Measurements from ENCODE around the gene KIAA1671. TPM values are rescaled to one million over a fixed set of nuclear protein-coding genes. Genes with fewer than 3 reads are reported as not detected.

Gene KIAA1671
- total and polyA plus RNA-seq, 4 experiments from 2014 or later, result 0.04 to 10.2 (median 5.2) TPM

- no peaks in the 10 kb centered on the region for H3K4me1 ChIP-seq (ENCODE audit: insufficient read depth, low read length)
- no peak overlapping the region for H3K4me3 ChIP-seq (ENCODE audit: low read length in 2 of 2)
- no peaks in the 10 kb centered on the region for H3K36me3 Mint-ChIP-seq
- no peaks in the 10 kb centered on the region for H3K27me3 ChIP-seq (ENCODE audit: insufficient read depth, low read length)
- no peak overlapping the region for H3K27ac ChIP-seq (ENCODE audit: low read depth, low read length)
- no peak for DNase-seq
- no peak overlapping the region for H3K27ac Mint-ChIP-seq
- H3K27me3 Mint-ChIP-seq, result no peaks in the 10 kb centered on the region
- H3K9me3 Mint-ChIP-seq, result no peaks in the 10 kb centered on the region
- ChIA-PET POLR2A (ENCODE audit: partially characterized antibody) (no interaction called here), CTCF (ENCODE audit: partially characterized antibody) (interaction anchor here (0.6 kb wide), 1 partner anchor 41 kb away, joined by 4 read pairs; no protein-coding TSS in a partner anchor)
- H3K4me3 Mint-ChIP-seq, result no peak overlapping the region
- no peaks in the 10 kb centered on the region for H3K9me3 ChIP-seq (ENCODE audit: control insufficient read depth in 1 of 2, low read length in 2 of 2)
- peaks cover 0 to 1% (median 0%) of the 10 kb centered on the region in 4 donors for H3K4me1 Mint-ChIP-seq
- no peaks in the 10 kb centered on the region for H3K36me3 ChIP-seq (ENCODE audit: insufficient read depth, low read length)
- intact Hi-C loops (cut with micrococcal nuclease), result no loop called here
These were observed 146.0 kb downstream of the KIAA1671 start for GRCh38 chr22:25098445-25099081.

- POLR2A ChIA-PET (ENCODE audit: partially characterized antibody), result no interaction called here
- Histone ChIP-seq H3K4me3 (ENCODE audit: low read length in 2 of 2) (no peak overlapping the region), H3K9me3 (ENCODE audit: control insufficient read depth in 1 of 2, low read length in 2 of 2) (no peaks in the 10 kb centered on the region), H3K27me3 (ENCODE audit: insufficient read depth, low read length) (no peaks in the 10 kb centered on the region), H3K4me1 (ENCODE audit: insufficient read depth, low read length) (no peaks in the 10 kb centered on the region), H3K36me3 (ENCODE audit: insufficient read depth, low read length) (no peaks in the 10 kb centered on the region), H3K27ac (ENCODE audit: low read depth, low read length) (no peak overlapping the region)
- H3K27me3 Mint-ChIP-seq, result no peaks in the 10 kb centered on the region
- no peak overlapping the region for H3K4me3 Mint-ChIP-seq
- CTCF ChIA-PET (ENCODE audit: partially characterized antibody), result interaction anchor here (0.6 kb wide), 1 partner anchor 41 kb away, joined by 4 read pairs; no protein-coding TSS in a partner anchor
- intact Hi-C loops (cut with micrococcal nuclease), result no loop called here
- H3K27ac Mint-ChIP-seq, result no peak overlapping the region
- H3K9me3 Mint-ChIP-seq, result no peaks in the 10 kb centered on the region
- no peaks in the 10 kb centered on the region for H3K36me3 Mint-ChIP-seq
- peaks cover 0 to 1% (median 0%) of the 10 kb centered on the region in 4 donors for H3K4me1 Mint-ChIP-seq
- no peak for DNase-seq
These were observed 146.7 kb downstream of the KIAA1671 start for GRCh38 chr22:25099202-25099601.

- Histone ChIP-seq H3K27ac (ENCODE audit: low read depth, low read length) (no peak overlapping the region), H3K36me3 (ENCODE audit: insufficient read depth, low read length) (no peaks in the 10 kb centered on the region), H3K4me1 (ENCODE audit: insufficient read depth, low read length) (no peaks in the 10 kb centered on the region), H3K4me3 (ENCODE audit: low read length in 2 of 2) (no peak overlapping the region), H3K9me3 (ENCODE audit: control insufficient read depth in 1 of 2, low read length in 2 of 2) (no peaks in the 10 kb centered on the region), H3K27me3 (ENCODE audit: insufficient read depth, low read length) (no peaks in the 10 kb centered on the region)
- peaks cover 0 to 1% (median 0%) of the 10 kb centered on the region in 4 donors for H3K4me1 Mint-ChIP-seq
- intact Hi-C loops (cut with micrococcal nuclease), result no loop called here
- no peaks in the 10 kb centered on the region for H3K36me3 Mint-ChIP-seq
- H3K9me3 Mint-ChIP-seq, result no peaks in the 10 kb centered on the region
- H3K27ac Mint-ChIP-seq, result peak overlapping the region in 1 of 7 donors; percentile 8
- H3K4me3 Mint-ChIP-seq, result no peak overlapping the region
- DNase-seq, result no peak
- POLR2A ChIA-PET (ENCODE audit: partially characterized antibody), result no interaction called here
- no peaks in the 10 kb centered on the region for H3K27me3 Mint-ChIP-seq
- CTCF ChIA-PET (ENCODE audit: partially characterized antibody), result interaction anchor here (0.5 to 1.0 kb wide), 2 partner anchors 10 to 41 kb away, joined by 3 to 4 read pairs; no protein-coding TSS in a partner anchor
These were observed 147.9 kb downstream of the KIAA1671 start for GRCh38 chr22:25100402-25100801.

GRCh38 chr22:25100948-25101347, 148.4 kb downstream of the KIAA1671 start:
- POLR2A ChIA-PET (ENCODE audit: partially characterized antibody), result no interaction called here
- Histone ChIP-seq H3K36me3 (ENCODE audit: insufficient read depth, low read length) (no peaks in the 10 kb centered on the region), H3K27me3 (ENCODE audit: insufficient read depth, low read length) (no peaks in the 10 kb centered on the region), H3K4me1 (ENCODE audit: insufficient read depth, low read length) (no peaks in the 10 kb centered on the region), H3K9me3 (ENCODE audit: control insufficient read depth in 1 of 2, low read length in 2 of 2) (no peaks in the 10 kb centered on the region), H3K4me3 (ENCODE audit: low read length in 2 of 2) (no peak overlapping the region), H3K27ac (ENCODE audit: low read depth, low read length) (no peak overlapping the region)
- Mint-ChIP-seq H3K27ac (peak overlapping the region in 3 of 7 donors; percentile 6 to 25 (median 8)), H3K4me1 (peaks cover 0 to 1% (median 0%) of the 10 kb centered on the region in 4 donors), H3K36me3 (no peaks in the 10 kb centered on the region), H3K27me3 (no peaks in the 10 kb centered on the region), H3K9me3 (no peaks in the 10 kb centered on the region), H3K4me3 (no peak overlapping the region)
- DNase-seq, result no peak
- CTCF ChIA-PET (ENCODE audit: partially characterized antibody), result interaction anchor here (0.5 to 1.0 kb wide), 2 partner anchors 10 to 42 kb away, joined by 3 to 4 read pairs; no protein-coding TSS in a partner anchor
- intact Hi-C loops (cut with micrococcal nuclease), result no loop called here

- ChIA-PET POLR2A (ENCODE audit: partially characterized antibody) (no interaction called here), CTCF (ENCODE audit: partially characterized antibody) (interaction anchor here (1.3 kb wide), 1 partner anchor 39 kb away, joined by 3 read pairs; no protein-coding TSS in a partner anchor)
- no peaks in the 10 kb centered on the region for H3K4me1 ChIP-seq (ENCODE audit: insufficient read depth, low read length)
- Mint-ChIP-seq H3K36me3 (no peaks in the 10 kb centered on the region), H3K27me3 (no peaks in the 10 kb centered on the region), H3K4me3 (no peak overlapping the region), H3K4me1 (peaks cover 0 to 1% (median 0%) of the 10 kb centered on the region in 4 donors), H3K9me3 (no peaks in the 10 kb centered on the region), H3K27ac (no peak overlapping the region)
- no peaks in the 10 kb centered on the region for H3K36me3 ChIP-seq (ENCODE audit: insufficient read depth, low read length)
- no peak overlapping the region for H3K4me3 ChIP-seq (ENCODE audit: low read length in 2 of 2)
- DNase-seq, result no peak
- no peaks in the 10 kb centered on the region for H3K9me3 ChIP-seq (ENCODE audit: control insufficient read depth in 1 of 2, low read length in 2 of 2)
- no peak overlapping the region for H3K27ac ChIP-seq (ENCODE audit: low read depth, low read length)
- intact Hi-C loops (cut with micrococcal nuclease), result no loop called here
- no peaks in the 10 kb centered on the region for H3K27me3 ChIP-seq (ENCODE audit: insufficient read depth, low read length)
These were observed 149.0 kb downstream of the KIAA1671 start for GRCh38 chr22:25101501-25101900.

GRCh38 chr22:25101986-25102385, 149.5 kb downstream of the KIAA1671 start:
- ChIA-PET POLR2A (ENCODE audit: partially characterized antibody) (no interaction called here), CTCF (ENCODE audit: partially characterized antibody) (interaction anchor here (1.3 kb wide), 1 partner anchor 40 kb away, joined by 3 read pairs; no protein-coding TSS in a partner anchor)
- H3K4me3 ChIP-seq (ENCODE audit: low read length in 2 of 2), result no peak overlapping the region
- H3K9me3 ChIP-seq (ENCODE audit: control insufficient read depth in 1 of 2, low read length in 2 of 2), result no peaks in the 10 kb centered on the region
- H3K36me3 ChIP-seq (ENCODE audit: insufficient read depth, low read length), result no peaks in the 10 kb centered on the region
- intact Hi-C loops (cut with micrococcal nuclease), result no loop called here
- no peak overlapping the region for H3K4me3 Mint-ChIP-seq
- no peaks in the 10 kb centered on the region for H3K27me3 ChIP-seq (ENCODE audit: insufficient read depth, low read length)
- no peak overlapping the region for H3K27ac Mint-ChIP-seq
- H3K9me3 Mint-ChIP-seq, result no peaks in the 10 kb centered on the region
- DNase-seq, result no peak
- H3K27me3 Mint-ChIP-seq, result no peaks in the 10 kb centered on the region
- H3K4me1 ChIP-seq (ENCODE audit: insufficient read depth, low read length), result no peaks in the 10 kb centered on the region
- H3K36me3 Mint-ChIP-seq, result no peaks in the 10 kb centered on the region
- H3K4me1 Mint-ChIP-seq, result peaks cover 0 to 1% (median 0%) of the 10 kb centered on the region in 4 donors
- no peak overlapping the region for H3K27ac ChIP-seq (ENCODE audit: low read depth, low read length)

- H3K27ac ChIP-seq (ENCODE audit: low read depth, low read length), result no peak overlapping the region
- Mint-ChIP-seq H3K4me3 (no peak overlapping the region), H3K36me3 (no peaks in the 10 kb centered on the region), H3K4me1 (peaks cover 0 to 1% (median 0%) of the 10 kb centered on the region in 4 donors), H3K27ac (no peak overlapping the region), H3K9me3 (no peaks in the 10 kb centered on the region), H3K27me3 (no peaks in the 10 kb centered on the region)
- no peaks in the 10 kb centered on the region for H3K9me3 ChIP-seq (ENCODE audit: control insufficient read depth in 1 of 2, low read length in 2 of 2)
- POLR2A ChIA-PET (ENCODE audit: partially characterized antibody), result no interaction called here
- CTCF ChIA-PET (ENCODE audit: partially characterized antibody), result interaction anchor here (1.3 kb wide), 1 partner anchor 41 kb away, joined by 3 read pairs; no protein-coding TSS in a partner anchor
- no peaks in the 10 kb centered on the region for H3K4me1 ChIP-seq (ENCODE audit: insufficient read depth, low read length)
- H3K27me3 ChIP-seq (ENCODE audit: insufficient read depth, low read length), result no peaks in the 10 kb centered on the region
- intact Hi-C loops (cut with micrococcal nuclease), result no loop called here
- DNase-seq, result no peak
- H3K36me3 ChIP-seq (ENCODE audit: insufficient read depth, low read length), result no peaks in the 10 kb centered on the region
- H3K4me3 ChIP-seq (ENCODE audit: low read length in 2 of 2), result no peak overlapping the region
These were observed 150.2 kb downstream of the KIAA1671 start for GRCh38 chr22:25102722-25103121.

All from CD4-positive, alpha-beta memory T cell (primary cell).